ENCODE measurements around the gene TRIM34.

Gene TRIM34

DNA sequence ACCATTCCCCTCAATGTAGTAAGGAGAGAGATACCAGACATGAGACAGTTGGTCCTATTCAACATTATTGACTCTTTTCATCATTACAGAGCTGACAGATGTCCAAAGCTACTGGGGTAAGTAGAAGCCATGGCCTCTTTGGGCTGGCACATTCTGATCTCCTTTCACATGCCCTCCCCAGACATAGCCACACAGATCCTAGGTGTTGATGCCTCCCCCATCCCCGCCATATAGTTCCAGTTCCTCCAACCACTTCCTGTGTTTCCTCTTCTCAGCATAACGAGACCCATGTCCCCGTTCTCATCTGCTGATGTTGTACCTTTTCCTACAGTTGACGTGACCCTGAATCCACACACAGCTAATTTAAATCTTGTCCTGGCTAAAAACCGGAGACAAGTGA is 14.4 kb upstream of the TRIM34 start:
- TF ChIP-seq GATA3 (IDR thresholded peaks at IDR 0.05; ENCODE audit: low read depth, low read length): no peak
- no peak for TF ChIP-seq GATA2 (IDR thresholded peaks at IDR 0.05; ENCODE audit: low read depth, low read length)

- TF ChIP-seq GATA3 (IDR thresholded peaks at IDR 0.05; ENCODE audit: low read depth, low read length) (no peak), GATA2 (IDR thresholded peaks at IDR 0.05; ENCODE audit: low read depth, low read length) (no peak)
Observed at GRCh38 chr11:5611627-5612026, 13.2 kb upstream of the TRIM34 start.

DNA sequence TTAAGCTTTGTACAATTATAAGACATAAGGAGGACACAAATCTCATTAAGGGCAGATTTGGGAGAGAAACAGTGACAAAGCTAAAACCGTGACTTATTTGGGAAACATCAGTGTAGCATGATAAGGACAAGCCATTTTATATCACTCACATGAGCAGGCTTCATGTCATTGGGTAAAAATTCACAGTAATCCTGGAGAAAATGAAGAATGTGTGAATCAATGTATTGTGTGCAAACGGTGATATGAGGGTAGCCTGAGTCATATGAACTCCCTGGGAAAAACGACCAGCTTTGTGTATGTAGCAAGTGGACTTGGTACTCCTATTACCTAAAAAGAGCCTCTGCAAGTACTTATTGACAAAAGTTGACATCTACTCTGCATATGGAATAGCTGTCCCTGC is 6.0 kb upstream of the TRIM34 start:
- TF ChIP-seq GATA2 (IDR thresholded peaks at IDR 0.05; ENCODE audit: low read depth, low read length) (no peak), GATA3 (IDR thresholded peaks at IDR 0.05; ENCODE audit: low read depth, low read length) (no peak)

DNA sequence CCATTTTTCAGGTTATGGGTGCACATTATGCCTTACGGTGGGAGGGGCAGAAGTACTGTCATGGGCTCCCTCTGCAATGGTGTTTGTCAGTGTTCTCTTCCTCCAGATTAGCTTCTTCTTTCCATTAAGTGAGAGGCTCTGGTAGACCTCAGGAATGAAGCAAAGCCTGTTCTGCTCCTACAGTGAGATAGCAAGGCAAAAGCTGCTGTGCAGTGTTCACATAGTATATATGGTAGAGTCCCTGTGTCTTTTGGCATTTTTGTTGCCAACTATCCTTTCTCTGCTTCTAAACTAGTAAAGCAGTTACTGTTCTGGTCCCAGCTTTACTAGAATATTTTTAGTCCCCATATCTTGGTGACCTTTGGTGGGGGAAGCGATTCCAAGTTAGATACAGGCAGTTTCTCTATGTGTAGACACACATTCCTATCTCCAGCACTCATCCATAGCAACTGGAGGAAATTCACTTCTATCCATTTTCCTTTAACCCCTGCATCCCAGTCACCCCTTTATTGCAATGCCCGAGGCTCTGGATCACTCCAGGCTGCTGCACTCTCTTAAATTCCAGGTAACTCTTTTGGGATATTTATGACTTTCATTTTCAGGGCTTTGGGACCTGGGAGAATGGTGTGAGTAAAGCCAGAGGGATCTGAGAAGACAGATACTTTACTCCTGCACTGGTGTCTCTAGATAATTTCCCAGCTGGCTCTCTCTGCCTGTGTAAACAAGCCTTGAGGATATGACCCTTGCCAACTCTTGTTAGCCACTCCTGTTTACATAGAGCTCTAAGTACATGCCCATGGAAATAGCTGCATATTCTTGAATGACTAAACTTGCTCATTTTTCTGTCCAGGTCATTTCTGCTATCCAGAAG is 3.9 kb upstream of the TRIM34 start:
- no peak for TF ChIP-seq GATA2 (IDR thresholded peaks at IDR 0.05; ENCODE audit: low read depth, low read length)
- no peak for TF ChIP-seq GATA3 (IDR thresholded peaks at IDR 0.05; ENCODE audit: low read depth, low read length)

- TF ChIP-seq GATA3 (IDR thresholded peaks at IDR 0.05; ENCODE audit: low read depth, low read length) (no peak), GATA2 (IDR thresholded peaks at IDR 0.05; ENCODE audit: low read depth, low read length) (no peak)
Observed at GRCh38 chr11:5621580-5621979, 3.2 kb upstream of the TRIM34 start.

DNA sequence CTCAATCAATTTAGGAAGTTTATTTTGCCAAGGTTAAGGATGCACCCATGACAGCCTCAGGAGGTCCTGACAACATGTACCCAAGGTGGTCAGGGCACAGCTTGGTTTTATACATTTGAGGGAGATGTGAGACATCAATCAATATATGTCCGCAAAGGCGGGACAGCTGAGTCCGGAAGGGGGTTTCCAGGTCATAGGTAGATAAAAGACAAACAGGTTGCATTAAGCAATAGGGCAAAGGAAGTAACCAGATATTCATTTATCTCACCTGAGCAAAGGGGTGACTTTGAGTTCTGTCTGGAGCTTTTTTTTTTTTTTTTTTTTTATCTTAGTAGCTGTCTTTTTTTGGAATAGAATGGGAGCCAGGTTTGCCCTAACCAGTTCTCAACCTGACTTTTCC is 2.0 kb upstream of the TRIM34 start:
- TF ChIP-seq GATA2 (IDR thresholded peaks at IDR 0.05; ENCODE audit: low read depth, low read length): no peak
- TF ChIP-seq GATA3 (IDR thresholded peaks at IDR 0.05; ENCODE audit: low read depth, low read length): no peak

- no peak for TF ChIP-seq GATA3 (IDR thresholded peaks at IDR 0.05; ENCODE audit: low read depth, low read length)
- TF ChIP-seq GATA2 (IDR thresholded peaks at IDR 0.05; ENCODE audit: low read depth, low read length): no peak
Observed at GRCh38 chr11:5625281-5625680, 480 bp downstream of the TRIM34 start.

- TF ChIP-seq GATA3 (IDR thresholded peaks at IDR 0.05; ENCODE audit: low read depth, low read length): no peak
- no peak for TF ChIP-seq GATA2 (IDR thresholded peaks at IDR 0.05; ENCODE audit: low read depth, low read length)
Observed at GRCh38 chr11:5626196-5626595, 1.4 kb downstream of the TRIM34 start.

DNA sequence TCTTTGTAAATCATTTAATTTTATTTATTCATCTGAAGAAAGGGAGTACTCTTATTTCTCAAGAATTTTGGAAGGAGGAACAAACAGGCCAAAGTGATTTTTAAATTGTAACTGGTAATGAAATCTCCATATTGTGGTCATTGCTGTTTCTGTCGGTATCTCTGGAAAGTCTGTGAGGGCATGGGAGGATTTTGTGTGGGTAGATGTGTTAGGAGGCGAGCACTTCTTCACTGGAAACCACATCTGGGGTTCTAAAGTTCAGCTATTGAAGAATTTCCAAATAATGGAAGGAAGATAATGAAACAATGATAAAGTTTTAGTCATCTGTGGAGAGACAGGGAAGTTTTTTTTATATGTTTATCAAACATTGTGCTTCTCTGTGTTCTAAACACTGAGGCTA is 6.6 kb downstream of the TRIM34 start:
- no peak for TF ChIP-seq GATA3 (IDR thresholded peaks at IDR 0.05; ENCODE audit: low read depth, low read length)
- TF ChIP-seq GATA2 (IDR thresholded peaks at IDR 0.05; ENCODE audit: low read depth, low read length): no peak

DNA sequence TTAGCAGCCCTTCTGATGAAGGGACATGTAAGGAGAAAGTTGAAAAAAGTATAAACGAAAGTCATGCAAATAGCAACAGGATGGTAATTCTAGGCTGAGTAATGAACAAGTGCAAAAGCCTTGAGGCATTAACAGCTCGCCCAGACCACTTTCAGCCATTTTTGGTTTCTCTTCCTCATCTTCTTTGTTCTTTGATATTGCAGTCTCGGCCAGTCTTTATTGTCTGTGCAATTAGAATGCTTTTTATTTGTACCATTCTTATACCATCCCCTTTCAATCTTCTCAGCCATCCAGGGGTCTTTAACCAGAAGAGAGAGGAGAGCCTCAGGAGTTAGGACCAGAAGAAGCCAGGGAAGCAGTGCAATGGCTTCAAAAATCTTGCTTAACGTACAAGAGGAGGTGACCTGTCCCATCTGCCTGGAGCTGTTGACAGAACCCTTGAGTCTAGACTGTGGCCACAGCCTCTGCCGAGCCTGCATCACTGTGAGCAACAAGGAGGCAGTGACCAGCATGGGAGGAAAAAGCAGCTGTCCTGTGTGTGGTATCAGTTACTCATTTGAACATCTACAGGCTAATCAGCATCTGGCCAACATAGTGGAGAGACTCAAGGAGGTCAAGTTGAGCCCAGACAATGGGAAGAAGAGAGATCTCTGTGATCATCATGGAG is 7.3 kb downstream of the TRIM34 start:
- TF ChIP-seq GATA3 (IDR thresholded peaks at IDR 0.05; ENCODE audit: low read depth, low read length) (no peak), GATA2 (IDR thresholded peaks at IDR 0.05; ENCODE audit: low read depth, low read length) (no peak)

DNA sequence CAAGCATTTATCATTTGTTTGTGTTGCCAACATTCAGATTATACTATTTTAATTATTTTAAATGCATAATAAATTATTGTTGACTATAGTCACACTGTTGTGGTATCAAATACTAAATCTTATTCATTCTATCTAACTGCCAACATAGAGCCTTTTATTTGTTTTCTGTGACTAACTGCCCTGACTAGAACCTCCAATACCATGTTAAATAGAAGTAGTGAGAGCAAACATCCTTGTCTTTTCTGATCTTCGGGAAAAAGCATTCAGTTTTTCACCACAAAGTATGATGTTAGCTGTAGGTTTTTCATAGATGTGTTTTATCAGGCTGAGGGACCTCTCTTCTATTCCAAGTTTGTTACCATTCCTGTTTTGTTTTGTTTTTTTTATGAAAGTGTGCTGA is 15.2 kb downstream of the TRIM34 start:
- no peak for TF ChIP-seq GATA2 (IDR thresholded peaks at IDR 0.05; ENCODE audit: low read depth, low read length)
- no peak for TF ChIP-seq GATA3 (IDR thresholded peaks at IDR 0.05; ENCODE audit: low read depth, low read length)

GRCh38 chr11:5643585-5643984 is 18.8 kb downstream of the TRIM34 start:
- TF ChIP-seq GATA2 (IDR thresholded peaks at IDR 0.05; ENCODE audit: low read depth, low read length) (no peak), GATA3 (IDR thresholded peaks at IDR 0.05; ENCODE audit: low read depth, low read length) (no peak)

- no peak for TF ChIP-seq GATA2 (IDR thresholded peaks at IDR 0.05; ENCODE audit: low read depth, low read length)
- TF ChIP-seq GATA3 (IDR thresholded peaks at IDR 0.05; ENCODE audit: low read depth, low read length): no peak
Observed at GRCh38 chr11:5646139-5646538, 21.3 kb downstream of the TRIM34 start.

DNA sequence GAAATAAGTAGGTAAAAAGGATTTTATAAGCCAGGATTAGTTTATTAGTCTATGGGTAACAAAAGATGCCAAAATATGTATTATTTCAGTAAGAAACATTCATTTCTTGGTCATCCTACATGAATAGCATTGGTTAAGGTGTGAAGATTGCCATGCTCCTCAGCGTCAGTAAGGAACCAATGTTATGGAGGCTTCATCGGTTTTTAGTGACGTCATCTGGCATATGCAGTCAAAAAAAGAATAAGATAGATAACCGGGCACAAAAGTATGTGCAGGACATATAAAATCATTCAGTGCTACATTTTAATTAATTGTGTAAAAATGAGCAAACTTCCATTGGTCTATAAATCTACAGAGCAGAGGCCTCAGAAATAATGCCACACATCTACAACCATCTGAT is 30.7 kb downstream of the TRIM34 start:
- TF ChIP-seq GATA3 (IDR thresholded peaks at IDR 0.05; ENCODE audit: low read depth, low read length) (no peak), GATA2 (IDR thresholded peaks at IDR 0.05; ENCODE audit: low read depth, low read length) (no peak)

DNA sequence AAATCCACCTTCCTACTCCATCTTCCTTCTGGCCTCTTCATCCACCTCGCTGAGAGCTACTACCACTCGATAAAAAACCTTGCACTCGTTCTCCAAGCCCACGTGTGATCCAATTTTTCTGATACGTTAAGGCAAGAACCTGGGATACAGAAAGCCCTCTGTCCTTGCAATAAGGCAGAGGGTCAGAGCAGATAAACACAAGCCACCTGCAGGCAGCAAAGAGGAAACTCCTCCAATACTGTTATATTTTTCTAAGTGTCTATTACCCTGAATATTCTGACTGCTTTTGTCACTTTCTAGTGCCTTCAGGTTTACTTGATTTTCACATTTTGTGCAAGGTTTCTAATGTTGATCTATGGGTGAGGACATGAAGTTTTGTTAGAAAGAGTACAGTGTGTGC is 33.5 kb downstream of the TRIM34 start:
- TF ChIP-seq GATA2 (IDR thresholded peaks at IDR 0.05; ENCODE audit: low read depth, low read length) (no peak), GATA3 (IDR thresholded peaks at IDR 0.05; ENCODE audit: low read depth, low read length) (no peak)

All from SH-SY5Y (cell line).